HG03378 (cell line): Measurements from ENCODE around the gene TSR3.

Experiments used
- ATAC-seq: cut with Tn5 transposase; IDR thresholded peaks from one replicate; pipeline ENCODE4 v1.9.1; 2021; ENCODE audit warnings: mild to moderate bottlenecking, moderate library complexity; ENCODE audit not compliant: unreplicated experiment

The TSR3 gene

GRCh38 chr16:1311212-1311737 is 40.4 kb downstream of the TSR3 start:
- no peak for ATAC-seq

- no peak for ATAC-seq
Observed at GRCh38 chr16:1310832-1311200, 40.9 kb downstream of the TSR3 start.

GRCh38 chr16:1309888-1310831 is 41.5 kb downstream of the TSR3 start:
- no peak for ATAC-seq

GRCh38 chr16:1308977-1309885 is 42.4 kb downstream of the TSR3 start, which contains the start of gene UBE2I:
Gene UBE2I, plus strand, starts transcription at chr16:1309636. Its CDS starts 4,395 bp downstream, at chr16:1314031.
- peak; percentile 58 for ATAC-seq

- peak; percentile 9 for ATAC-seq
Observed at GRCh38 chr16:1308036-1308976, 43.4 kb downstream of the TSR3 start.

GRCh38 chr16:1306334-1306733 is 45.3 kb downstream of the TSR3 start:
- no peak for ATAC-seq

GRCh38 chr16:1305823-1306222 is 45.9 kb downstream of the TSR3 start:
- ATAC-seq = no peak

- no peak for ATAC-seq
Observed at GRCh38 chr16:1301562-1301961, 50.1 kb downstream of the TSR3 start.

- no peak for ATAC-seq
Observed at GRCh38 chr16:1300664-1301476, 50.8 kb downstream of the TSR3 start.

GRCh38 chr16:1299868-1300203 is 51.8 kb downstream of the TSR3 start:
- no peak for ATAC-seq
